ENCODE results near the gene CDC42EP3.

The CDC42EP3 gene

GRCh38 chr2:37636381-37637066 is 34.9 kb downstream of the CDC42EP3 start:
- no peak for DNase-seq (ENCODE audit: low read depth in 2 of 2)

- peak; percentile 50 to 53 for DNase-seq (ENCODE audit: low read depth in 2 of 2)
Observed at GRCh38 chr2:37635504-37636380, 35.7 kb downstream of the CDC42EP3 start.

GRCh38 chr2:37634914-37635503 is 36.4 kb downstream of the CDC42EP3 start:
- no peak for DNase-seq (ENCODE audit: low read depth in 2 of 2)

- DNase-seq (ENCODE audit: low read depth in 2 of 2), result no peak
Observed at GRCh38 chr2:37633845-37634244, 37.6 kb downstream of the CDC42EP3 start.

GRCh38 chr2:37633234-37633633 is 38.2 kb downstream of the CDC42EP3 start:
- no peak for DNase-seq (ENCODE audit: low read depth in 2 of 2)

- no peak for DNase-seq (ENCODE audit: low read depth in 2 of 2)
Observed at GRCh38 chr2:37632310-37632709, 39.1 kb downstream of the CDC42EP3 start.

GRCh38 chr2:37631698-37632097 is 39.7 kb downstream of the CDC42EP3 start:
- DNase-seq (ENCODE audit: low read depth in 2 of 2), result no peak

- no peak for DNase-seq (ENCODE audit: low read depth in 2 of 2)
Observed at GRCh38 chr2:37631292-37631691, 40.1 kb downstream of the CDC42EP3 start.

- no peak for DNase-seq (ENCODE audit: low read depth in 2 of 2)
Observed at GRCh38 chr2:37630776-37631175, 40.7 kb downstream of the CDC42EP3 start.

GRCh38 chr2:37630301-37630700 is 41.1 kb downstream of the CDC42EP3 start:
- no peak for DNase-seq (ENCODE audit: low read depth in 2 of 2)

GRCh38 chr2:37629529-37629928 is 41.9 kb downstream of the CDC42EP3 start:
- DNase-seq (ENCODE audit: low read depth in 2 of 2), result no peak

- DNase-seq (ENCODE audit: low read depth in 2 of 2), result no peak
Observed at GRCh38 chr2:37627710-37628109, 43.7 kb downstream of the CDC42EP3 start.

- peak in 1 of 2 experiments; percentile 35 for DNase-seq (ENCODE audit: low read depth in 2 of 2)
Observed at GRCh38 chr2:37625796-37626571, 45.5 kb downstream of the CDC42EP3 start.

GRCh38 chr2:37625156-37625555 is 46.3 kb downstream of the CDC42EP3 start:
- DNase-seq (ENCODE audit: low read depth in 2 of 2), result no peak

- no peak for DNase-seq (ENCODE audit: low read depth in 2 of 2)
Observed at GRCh38 chr2:37623971-37624900, 47.2 kb downstream of the CDC42EP3 start.

- DNase-seq (ENCODE audit: low read depth in 2 of 2), result no peak
Observed at GRCh38 chr2:37623406-37623805, 48.0 kb downstream of the CDC42EP3 start.

GRCh38 chr2:37622450-37623100 is 48.9 kb downstream of the CDC42EP3 start:
- no peak for DNase-seq (ENCODE audit: low read depth in 2 of 2)

- no peak for DNase-seq (ENCODE audit: low read depth in 2 of 2)
Observed at GRCh38 chr2:37621199-37621598, 50.2 kb downstream of the CDC42EP3 start.

- DNase-seq (ENCODE audit: low read depth in 2 of 2), result no peak
Observed at GRCh38 chr2:37619959-37620300, 51.5 kb downstream of the CDC42EP3 start.

GRCh38 chr2:37619230-37619958 is 52.0 kb downstream of the CDC42EP3 start:
- DNase-seq (ENCODE audit: low read depth in 2 of 2), result no peak

Data from stimulated activated CD4-positive, alpha-beta T cell treated with anti-CD3 and anti-CD28 coated beads, Interleukin-12 subunit alpha, Interleukin-12 subunit beta, amount 100 ng/mL, for 24 hours (primary cell).